Measurements from ENCODE around the gene TIPRL.

DNA sequence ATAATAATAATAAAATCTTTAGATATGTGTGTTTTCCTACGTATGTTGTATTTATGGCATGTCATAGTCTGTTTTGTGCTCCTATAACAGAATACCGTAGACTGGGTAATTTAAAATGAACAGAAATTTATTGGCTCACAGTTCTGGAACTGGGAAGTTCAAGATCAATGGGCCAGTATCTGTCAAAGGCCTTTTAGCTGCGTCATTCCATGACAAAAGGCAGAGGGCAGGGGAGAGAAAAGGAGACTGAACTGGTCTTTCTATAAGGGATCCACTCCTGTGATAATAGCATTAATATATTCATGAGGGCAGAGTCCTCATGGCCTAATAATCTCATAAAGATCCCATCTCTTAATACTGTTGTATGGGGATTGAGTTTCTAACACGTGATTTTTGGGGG lies 39.9 kb downstream of the TIPRL start:
- TF ChIP-seq, protein P1, sequence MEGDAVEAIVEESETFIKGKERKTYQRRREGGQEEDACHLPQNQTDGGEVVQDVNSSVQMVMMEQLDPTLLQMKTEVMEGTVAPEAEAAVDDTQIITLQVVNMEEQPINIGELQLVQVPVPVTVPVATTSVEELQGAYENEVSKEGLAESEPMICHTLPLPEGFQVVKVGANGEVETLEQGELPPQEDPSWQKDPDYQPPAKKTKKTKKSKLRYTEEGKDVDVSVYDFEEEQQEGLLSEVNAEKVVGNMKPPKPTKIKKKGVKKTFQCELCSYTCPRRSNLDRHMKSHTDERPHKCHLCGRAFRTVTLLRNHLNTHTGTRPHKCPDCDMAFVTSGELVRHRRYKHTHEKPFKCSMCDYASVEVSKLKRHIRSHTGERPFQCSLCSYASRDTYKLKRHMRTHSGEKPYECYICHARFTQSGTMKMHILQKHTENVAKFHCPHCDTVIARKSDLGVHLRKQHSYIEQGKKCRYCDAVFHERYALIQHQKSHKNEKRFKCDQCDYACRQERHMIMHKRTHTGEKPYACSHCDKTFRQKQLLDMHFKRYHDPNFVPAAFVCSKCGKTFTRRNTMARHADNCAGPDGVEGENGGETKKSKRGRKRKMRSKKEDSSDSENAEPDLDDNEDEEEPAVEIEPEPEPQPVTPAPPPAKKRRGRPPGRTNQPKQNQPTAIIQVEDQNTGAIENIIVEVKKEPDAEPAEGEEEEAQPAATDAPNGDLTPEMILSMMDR (IDR thresholded peaks at IDR 0.05) = no peak
- TF ChIP-seq POLR2A (IDR thresholded peaks at IDR 0.05) = no peak

Measured in esophagus squamous epithelium (tissue), 4 donors.